DOHH2 (cell line): Measurements from ENCODE around the gene HACD3.

Source experiments
- H3F3A ChIP-seq: fragments of 200-600 bp; sonication (generic), shearing (Covaris generic); 2 replicates; pipeline ENCODE4 v1.6.0; 2016; ENCODE audit warnings: antibody characterized with exemption, mild to moderate bottlenecking; ENCODE audit not compliant: control insufficient read depth, insufficient read depth
- H3K27ac ChIP-seq: fragments of 200-600 bp; sonication (generic); 2 replicates; pipeline ENCODE4 v1.5.1; 2014; ENCODE audit warnings: low read depth, mild to moderate bottlenecking, low read length, moderate library complexity
- H3K27me3 ChIP-seq: fragments of 200-600 bp; sonication (generic); 2 replicates; pipeline ENCODE4 v1.6.1; 2014; ENCODE audit warnings: mild to moderate bottlenecking, low read length, mixed read lengths; ENCODE audit not compliant: control insufficient read depth
- H3K36me3 ChIP-seq: fragments of 200-600 bp; sonication (generic); 2 replicates; pipeline ENCODE4 v1.6.1; 2014; ENCODE audit warnings: mild to moderate bottlenecking, low read length, moderate library complexity, mixed read lengths; ENCODE audit not compliant: control insufficient read depth
- H3K4me1 ChIP-seq: fragments of 200-600 bp; sonication (generic); 2 replicates; pipeline ENCODE4 v1.6.1; 2014; ENCODE audit warnings: mild to moderate bottlenecking, low read length, mixed read lengths; ENCODE audit not compliant: control insufficient read depth
- H3K4me2 ChIP-seq: fragments of 200-600 bp; sonication (generic); 2 replicates; pipeline ENCODE4 v1.6.0; 2014; ENCODE audit warnings: mild to moderate bottlenecking, low read length, moderate library complexity
- H3K4me3 ChIP-seq: fragments of 200-600 bp; sonication (generic); 2 replicates; pipeline ENCODE4 v1.5.1; 2014; ENCODE audit warnings: mild to moderate bottlenecking, low read length, mixed read lengths
- H3K79me2 ChIP-seq: fragments of 200-600 bp; sonication (generic); 2 replicates; pipeline ENCODE4 v1.6.1; 2014; ENCODE audit warnings: mild to moderate bottlenecking, low read length, mixed read lengths; ENCODE audit not compliant: control insufficient read depth
- H3K9me2 ChIP-seq: fragments of 200-600 bp; sonication (generic); replicated peaks from 2 replicates; pipeline ENCODE4 v1.6.1; 2014; ENCODE audit warnings: mild to moderate bottlenecking, low read length, mixed read lengths; ENCODE audit not compliant: control insufficient read depth
- H3K9me3 ChIP-seq: fragments of 200-600 bp; sonication (generic); 2 replicates; pipeline ENCODE4 v1.6.1; 2014; ENCODE audit warnings: antibody characterized with exemption, low read length, mixed read lengths; ENCODE audit not compliant: control insufficient read depth, insufficient read depth
- H4K20me1 ChIP-seq: fragments of 200-600 bp; sonication (generic); 2 replicates; pipeline ENCODE4 v1.6.0; 2014; ENCODE audit warnings: low read depth, mild to moderate bottlenecking, antibody characterized with exemption, low read length, moderate library complexity; ENCODE audit not compliant: control insufficient read depth, insufficient read depth
- CTCF ChIP-seq: fragments of 200-600 bp; sonication (generic); IDR thresholded peaks from one replicate; pipeline ENCODE4 v1.5.1; 2014; ENCODE audit warnings: antibody characterized with exemption, mild to moderate bottlenecking, low read depth, low read length; ENCODE audit not compliant: poor library complexity, severe bottlenecking
- EZH2phosphoT487 ChIP-seq: fragments of 200-600 bp; sonication (generic); IDR thresholded peaks from 2 replicates; pipeline ENCODE4 v1.6.1; 2017; ENCODE audit warnings: borderline replicate concordance, mild to moderate bottlenecking, antibody characterized with exemption, low read length, moderate library complexity, mixed read lengths

HACD3 gene

GRCh38 chr15:65599677-65600076, 69.4 kb downstream of the HACD3 start:
- peaks cover 84% of the 10 kb centered on the region for H3K36me3 ChIP-seq

GRCh38 chr15:65603134-65603533, 72.9 kb downstream of the HACD3 start:
- peaks cover 75% of the 10 kb centered on the region for H3K36me3 ChIP-seq
- no peaks in the 10 kb centered on the region for H4K20me1 ChIP-seq
- H3K4me1 ChIP-seq: 0 out of 2 replicates have a peak, but pooled peaks cover 3% of the 10 kb centered on the region
- H3K27me3 ChIP-seq: no peaks in the 10 kb centered on the region
- TF ChIP-seq CTCF (no peak), EZH2phosphoT487 (no peak)
- H3K79me2 ChIP-seq: peaks cover 42% of the 10 kb centered on the region
- H3K4me3 ChIP-seq: no peak overlapping the region
- no peaks in the 10 kb centered on the region for H3K9me2 ChIP-seq
- no peak overlapping the region for H3K27ac ChIP-seq
- peaks cover 2% of the 10 kb centered on the region; the same call in 1 of the 2 replicates for H3F3A ChIP-seq
- H3K9me3 ChIP-seq: no peaks in the 10 kb centered on the region
- no peak overlapping the region for H3K4me2 ChIP-seq

More at GRCh38 chr15:65599677-65600076, 69.4 kb downstream of the HACD3 start:
- Histone ChIP-seq H3K9me3 (no peaks in the 10 kb centered on the region), H3K4me3 (no peak overlapping the region), H3K27ac (no peak overlapping the region), H3K4me2 (no peak overlapping the region), H4K20me1 (no peaks in the 10 kb centered on the region), H3K27me3 (no peaks in the 10 kb centered on the region), H3F3A (no peaks in the 10 kb centered on the region), H3K79me2 (peaks cover 12% of the 10 kb centered on the region), H3K4me1 (0 out of 2 replicates have a peak, but pooled peaks cover 3% of the 10 kb centered on the region), H3K9me2 (no peaks in the 10 kb centered on the region)
- TF ChIP-seq CTCF (no peak), EZH2phosphoT487 (no peak)

GRCh38 chr15:65603559-65603958, 73.3 kb downstream of the HACD3 start:
- no peak overlapping the region for H3K4me2 ChIP-seq
- TF ChIP-seq EZH2phosphoT487 (no peak), CTCF (no peak)
- H3K9me3 ChIP-seq: no peaks in the 10 kb centered on the region
- no peaks in the 10 kb centered on the region for H3K9me2 ChIP-seq
- H3K4me3 ChIP-seq: no peak overlapping the region
- H3F3A ChIP-seq: peaks cover 2% of the 10 kb centered on the region; the same call in 1 of the 2 replicates
- no peak overlapping the region for H3K27ac ChIP-seq
- H3K79me2 ChIP-seq: peaks cover 46% of the 10 kb centered on the region
- H4K20me1 ChIP-seq: no peaks in the 10 kb centered on the region
- peaks cover 72% of the 10 kb centered on the region for H3K36me3 ChIP-seq
- H3K4me1 ChIP-seq: peaks cover 4% of the 10 kb centered on the region
- H3K27me3 ChIP-seq: no peaks in the 10 kb centered on the region
